ENCODE results near the gene PRELID2. TPM values are rescaled to one million over a fixed set of nuclear protein-coding genes. Genes with fewer than 3 reads are reported as not detected.

Gene PRELID2
- total RNA-seq, 1 donor from 2014 or later, result 19.9 TPM

DNA sequence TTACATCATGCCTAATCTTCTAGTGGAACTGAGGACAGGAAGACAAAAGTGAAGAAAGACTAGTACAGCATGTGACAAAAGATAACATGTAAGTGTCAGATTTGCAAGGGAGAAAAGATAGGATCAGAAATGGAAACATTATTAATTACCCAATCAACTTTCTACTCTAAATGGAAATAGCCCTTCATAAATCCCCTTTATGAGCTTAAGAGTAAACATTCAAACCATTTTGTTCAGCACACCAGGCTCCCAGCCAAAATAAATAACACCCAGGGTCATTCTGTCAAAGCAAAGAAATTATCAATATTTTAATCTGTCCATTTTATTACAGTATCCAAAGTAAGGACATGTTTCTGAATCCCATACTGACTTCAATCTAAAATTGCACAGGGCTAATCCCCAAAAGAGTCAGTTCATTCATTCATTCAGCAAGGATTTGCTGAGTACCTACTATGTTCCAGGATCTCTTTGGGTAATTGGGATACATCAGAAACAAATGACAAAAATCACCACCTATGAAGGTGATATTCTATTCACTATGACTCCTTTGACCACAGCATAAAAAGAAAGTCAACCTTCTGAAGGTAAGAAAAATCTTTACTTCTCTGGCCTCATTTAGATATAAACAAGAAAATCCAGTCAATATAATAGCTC lies 5.3 kb downstream of the PRELID2 start:
- no peaks in the 10 kb centered on the region for H3K9me3 Mint-ChIP-seq
- H3K4me1 Mint-ChIP-seq, result peaks cover 33% of the 10 kb centered on the region
- TF ChIP-seq, protein P1, sequence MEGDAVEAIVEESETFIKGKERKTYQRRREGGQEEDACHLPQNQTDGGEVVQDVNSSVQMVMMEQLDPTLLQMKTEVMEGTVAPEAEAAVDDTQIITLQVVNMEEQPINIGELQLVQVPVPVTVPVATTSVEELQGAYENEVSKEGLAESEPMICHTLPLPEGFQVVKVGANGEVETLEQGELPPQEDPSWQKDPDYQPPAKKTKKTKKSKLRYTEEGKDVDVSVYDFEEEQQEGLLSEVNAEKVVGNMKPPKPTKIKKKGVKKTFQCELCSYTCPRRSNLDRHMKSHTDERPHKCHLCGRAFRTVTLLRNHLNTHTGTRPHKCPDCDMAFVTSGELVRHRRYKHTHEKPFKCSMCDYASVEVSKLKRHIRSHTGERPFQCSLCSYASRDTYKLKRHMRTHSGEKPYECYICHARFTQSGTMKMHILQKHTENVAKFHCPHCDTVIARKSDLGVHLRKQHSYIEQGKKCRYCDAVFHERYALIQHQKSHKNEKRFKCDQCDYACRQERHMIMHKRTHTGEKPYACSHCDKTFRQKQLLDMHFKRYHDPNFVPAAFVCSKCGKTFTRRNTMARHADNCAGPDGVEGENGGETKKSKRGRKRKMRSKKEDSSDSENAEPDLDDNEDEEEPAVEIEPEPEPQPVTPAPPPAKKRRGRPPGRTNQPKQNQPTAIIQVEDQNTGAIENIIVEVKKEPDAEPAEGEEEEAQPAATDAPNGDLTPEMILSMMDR (IDR thresholded peaks at IDR 0.05; ENCODE audit: unreplicated experiment), result no peak
- H3K36me3 Mint-ChIP-seq, result no peaks in the 10 kb centered on the region
- H3K27me3 Mint-ChIP-seq (ENCODE audit: low read depth), result peaks cover 6% of the 10 kb centered on the region
- H3K27ac Mint-ChIP-seq, result peak overlapping the region; percentile 45
- H3K4me3 Mint-ChIP-seq, result no peak overlapping the region
- no peak for DNase-seq (ENCODE audit: low spot score in 2 of 2, unreplicated experiment in 2 of 2)

DNA sequence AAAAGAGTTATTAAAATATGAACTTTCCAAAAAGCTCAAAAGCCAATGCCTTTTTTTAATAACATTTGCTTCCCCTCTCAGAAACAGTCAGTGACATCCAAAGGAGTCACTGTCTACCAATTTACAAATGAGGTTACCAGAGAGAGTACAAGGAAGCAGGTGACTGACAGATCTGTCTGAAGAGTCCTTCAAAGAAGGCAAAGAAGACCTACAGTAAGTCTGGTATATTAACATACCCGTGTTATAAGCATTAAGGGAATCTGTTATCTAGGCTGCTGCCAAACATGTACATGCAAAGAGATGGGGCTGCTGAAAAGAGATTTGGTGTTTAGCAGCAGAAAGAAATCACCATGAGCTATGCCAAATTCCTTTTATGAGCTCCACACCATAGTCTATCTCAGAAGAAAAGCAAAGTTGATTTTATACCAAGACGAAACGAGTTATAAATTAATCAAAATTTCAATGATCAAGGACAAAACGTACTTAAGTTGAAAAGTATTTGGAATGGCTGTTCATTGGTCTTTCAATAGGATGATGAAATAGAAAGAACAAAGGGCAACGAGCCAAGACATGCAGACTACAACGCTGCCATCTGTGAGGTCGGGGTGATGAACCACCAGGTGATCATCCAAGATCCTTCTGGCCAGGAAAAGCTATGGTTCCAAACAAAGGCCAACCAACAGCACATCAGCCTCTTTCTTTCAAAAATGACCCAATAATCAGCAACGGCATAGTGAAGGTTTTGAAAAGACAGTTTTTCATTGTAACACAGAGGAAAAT lies 8.1 kb downstream of the PRELID2 start:
- Mint-ChIP-seq H3K4me3 (no peak overlapping the region), H3K4me1 (peaks cover 27% of the 10 kb centered on the region), H3K9me3 (no peaks in the 10 kb centered on the region), H3K27ac (no peak overlapping the region), H3K27me3 (ENCODE audit: low read depth) (peaks cover 6% of the 10 kb centered on the region), H3K36me3 (no peaks in the 10 kb centered on the region)
- no peak for DNase-seq (ENCODE audit: low spot score in 2 of 2, unreplicated experiment in 2 of 2)
- TF ChIP-seq, protein P1 (IDR thresholded peaks at IDR 0.05; ENCODE audit: unreplicated experiment), result no peak

DNA sequence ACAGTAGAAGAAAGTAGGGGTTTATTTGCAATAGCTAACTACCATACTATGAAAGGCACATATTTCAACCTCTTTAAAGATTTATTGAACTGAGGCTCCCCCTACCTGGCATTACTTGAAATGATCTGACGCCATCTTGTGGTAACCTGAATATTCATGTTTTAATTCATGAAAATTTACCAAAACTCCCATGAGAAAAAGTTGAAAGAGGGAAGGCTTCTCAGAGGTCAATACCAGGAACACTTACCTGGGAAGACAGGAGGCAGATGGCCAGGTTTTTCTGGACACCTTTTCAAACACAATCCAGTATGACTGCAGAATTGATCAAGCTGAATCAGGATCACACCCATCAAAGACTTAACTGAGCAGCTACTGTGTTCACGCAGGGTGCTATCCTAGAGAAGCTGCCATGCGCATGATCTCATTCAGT lies 9.4 kb downstream of the PRELID2 start:
- TF ChIP-seq, protein P1 (IDR thresholded peaks at IDR 0.05; ENCODE audit: unreplicated experiment), result peak; percentile 73
- no peak for DNase-seq (ENCODE audit: low spot score in 2 of 2, unreplicated experiment in 2 of 2)

DNA sequence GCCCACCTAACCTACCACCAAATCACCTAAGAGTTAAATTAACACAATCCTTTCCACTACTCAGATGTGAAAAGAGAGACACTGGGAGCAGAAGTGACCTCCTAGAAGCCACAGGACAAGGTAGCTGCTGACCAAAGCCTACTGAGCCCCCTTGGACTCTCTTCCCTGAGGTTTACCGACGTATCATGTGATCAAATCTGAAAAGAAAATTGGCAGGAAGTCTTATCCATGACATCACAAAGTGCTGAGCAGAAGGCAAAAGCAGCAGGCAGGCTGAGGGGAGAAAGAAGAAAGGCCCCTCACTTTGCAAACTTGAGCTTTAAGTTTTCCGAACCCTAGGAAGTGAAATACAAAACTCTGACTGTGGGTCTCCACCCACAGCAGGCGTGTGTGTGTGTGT lies 11.1 kb downstream of the PRELID2 start:
- no peak overlapping the region for H3K27ac Mint-ChIP-seq
- H3K27me3 Mint-ChIP-seq (ENCODE audit: low read depth), result peaks cover 6% of the 10 kb centered on the region
- peaks cover 6% of the 10 kb centered on the region for H3K4me1 Mint-ChIP-seq
- H3K4me3 Mint-ChIP-seq, result no peak overlapping the region
- H3K9me3 Mint-ChIP-seq, result no peaks in the 10 kb centered on the region
- H3K36me3 Mint-ChIP-seq, result peaks cover 4% of the 10 kb centered on the region
- DNase-seq (ENCODE audit: low spot score in 2 of 2, unreplicated experiment in 2 of 2), result no peak
- TF ChIP-seq, protein P1 (IDR thresholded peaks at IDR 0.05; ENCODE audit: unreplicated experiment), result no peak

More for the DNA sequence above, 9.4 kb downstream of the PRELID2 start:
- H3K4me1 Mint-ChIP-seq, result peaks cover 23% of the 10 kb centered on the region
- no peak overlapping the region for H3K27ac Mint-ChIP-seq
- H3K36me3 Mint-ChIP-seq, result no peaks in the 10 kb centered on the region
- H3K4me3 Mint-ChIP-seq, result no peak overlapping the region
- H3K27me3 Mint-ChIP-seq (ENCODE audit: low read depth), result peaks cover 6% of the 10 kb centered on the region
- no peaks in the 10 kb centered on the region for H3K9me3 Mint-ChIP-seq

DNA sequence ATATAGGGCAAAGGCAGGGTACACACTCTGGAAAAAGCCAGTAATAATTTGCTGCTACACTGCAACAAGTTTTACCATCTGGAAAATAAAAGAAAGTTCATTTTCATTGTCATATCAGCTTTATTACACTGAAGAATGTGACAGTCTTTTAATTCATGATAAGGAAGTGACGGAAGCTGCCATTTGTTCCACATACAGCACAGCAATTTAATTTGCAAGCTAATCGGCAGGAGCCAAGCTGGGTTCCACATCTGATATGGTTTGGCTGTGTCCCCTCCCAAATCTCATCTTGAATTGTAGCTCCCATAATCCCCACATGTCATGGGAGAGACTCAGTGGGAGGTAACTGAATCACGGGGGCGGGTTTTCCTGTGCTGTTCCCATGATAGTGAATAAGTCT lies 16.5 kb downstream of the PRELID2 start:
- Mint-ChIP-seq H3K4me3 (no peak overlapping the region), H3K36me3 (peaks cover 20% of the 10 kb centered on the region), H3K9me3 (no peaks in the 10 kb centered on the region), H3K4me1 (no peaks in the 10 kb centered on the region), H3K27me3 (ENCODE audit: low read depth) (no peaks in the 10 kb centered on the region), H3K27ac (no peak overlapping the region)
- no peak for DNase-seq (ENCODE audit: low spot score in 2 of 2, unreplicated experiment in 2 of 2)
- TF ChIP-seq, protein P1 (IDR thresholded peaks at IDR 0.05; ENCODE audit: unreplicated experiment), result no peak

Data from mesothelial cell of epicardium (in vitro differentiated cells).